GM21619 (cell line): Measurements from ENCODE around the gene KHDRBS2.
A peak's percentile ranks its signal among the peaks of the same experiment; 100 is the strongest.

Source experiments
- ATAC-seq: cut with Tn5 transposase; IDR thresholded peaks from one replicate; pipeline ENCODE4 v1.9.1; 2021; ENCODE audit not compliant: unreplicated experiment

Gene KHDRBS2

DNA sequence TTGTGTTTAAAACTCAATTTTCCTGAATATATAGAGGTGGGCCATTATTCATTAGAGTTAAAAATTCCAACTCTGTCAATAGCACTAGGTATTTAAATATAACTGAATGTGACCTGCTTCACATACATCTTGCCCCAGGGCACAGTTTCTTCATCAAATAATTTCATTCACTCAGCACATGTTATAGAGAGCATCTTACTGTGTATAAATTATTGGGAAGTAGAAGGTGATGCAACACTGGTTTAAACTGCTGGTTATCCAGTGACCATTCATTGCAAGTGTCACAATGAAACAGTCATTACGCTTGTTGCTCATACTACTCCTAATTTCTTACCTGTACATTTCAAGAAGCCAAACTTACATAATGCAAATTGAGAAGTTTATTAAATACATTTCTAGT is 93.4 kb downstream of the KHDRBS2 start:
- no peak for ATAC-seq

DNA sequence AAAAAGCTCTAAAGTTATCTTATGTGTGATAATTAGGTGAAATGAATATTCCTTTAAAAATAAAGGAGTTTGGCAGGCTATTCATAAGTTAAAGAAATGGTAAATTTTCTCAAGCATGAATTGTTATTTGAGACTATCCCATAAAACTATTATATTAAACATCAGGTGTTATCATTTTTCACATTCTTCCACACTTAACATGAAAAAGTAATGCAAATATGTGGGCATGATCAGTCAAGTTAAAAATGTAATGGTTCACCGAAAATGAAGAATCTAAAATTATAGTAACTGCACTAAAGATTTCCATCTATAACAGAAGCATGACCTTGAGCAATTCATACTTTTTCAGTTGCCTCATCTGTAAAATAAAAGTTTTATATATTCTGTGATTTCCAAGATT is 110.8 kb downstream of the KHDRBS2 start:
- ATAC-seq: no peak

GRCh38 chr6:62174548-62174947 is 111.5 kb downstream of the KHDRBS2 start:
- no peak for ATAC-seq

DNA sequence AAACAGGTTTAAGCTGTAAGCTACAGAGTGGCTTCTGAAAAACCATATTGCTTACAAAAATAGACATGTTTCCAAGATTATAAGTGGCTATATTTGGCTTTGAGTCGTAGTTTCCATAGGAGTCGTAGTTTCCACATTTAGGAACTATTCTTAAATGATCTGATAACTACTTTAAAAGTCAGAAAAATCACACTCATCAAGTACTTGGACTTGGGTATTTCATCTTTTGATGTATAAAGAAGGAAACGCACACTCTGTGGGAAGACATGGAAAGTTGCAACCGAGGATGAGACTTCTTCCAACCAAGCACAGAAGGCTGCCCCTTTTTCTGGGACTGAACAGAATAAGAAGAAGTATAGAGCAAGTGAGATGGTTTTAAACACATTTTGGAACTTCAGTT is 118.3 kb downstream of the KHDRBS2 start:
- ATAC-seq: no peak

- ATAC-seq: no peak
Observed at GRCh38 chr6:62162858-62163257, 123.2 kb downstream of the KHDRBS2 start.

GRCh38 chr6:62152796-62153195 is 133.2 kb downstream of the KHDRBS2 start:
- no peak for ATAC-seq

- peak; percentile 84 for ATAC-seq
Observed at GRCh38 chr6:62150048-62150663, 135.9 kb downstream of the KHDRBS2 start.

- no peak for ATAC-seq
Observed at GRCh38 chr6:62146954-62147853, 138.8 kb downstream of the KHDRBS2 start.

DNA sequence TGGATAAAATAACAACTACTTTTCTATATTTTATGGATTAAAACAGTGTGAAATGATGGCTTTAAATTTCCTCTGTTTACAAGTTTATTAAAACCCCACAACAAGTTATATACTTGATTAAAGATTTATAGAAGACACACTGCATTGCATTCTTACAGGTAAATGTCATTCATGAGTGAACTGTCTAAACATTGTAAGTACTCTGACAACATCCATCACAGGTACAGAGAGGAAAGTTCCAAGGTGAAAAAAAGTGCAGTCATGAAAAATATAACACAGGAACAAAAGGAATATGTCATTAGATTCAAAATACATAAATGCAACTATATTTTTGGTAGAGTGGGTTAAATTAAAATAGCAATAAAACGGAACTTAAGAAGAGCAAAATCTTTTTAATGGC is 156.9 kb downstream of the KHDRBS2 start:
- no peak for ATAC-seq

- ATAC-seq: no peak
Observed at GRCh38 chr6:62119401-62119800, 166.6 kb downstream of the KHDRBS2 start.

- no peak for ATAC-seq
Observed at GRCh38 chr6:62103186-62103859, 182.7 kb downstream of the KHDRBS2 start.

GRCh38 chr6:62102387-62102786 is 183.6 kb downstream of the KHDRBS2 start:
- ATAC-seq: no peak

- ATAC-seq: no peak
Observed at GRCh38 chr6:62090442-62091229, 195.4 kb downstream of the KHDRBS2 start.

GRCh38 chr6:62089781-62090180 is 196.2 kb downstream of the KHDRBS2 start:
- ATAC-seq: no peak

GRCh38 chr6:62086047-62086446 is 200.0 kb downstream of the KHDRBS2 start:
- no peak for ATAC-seq

DNA sequence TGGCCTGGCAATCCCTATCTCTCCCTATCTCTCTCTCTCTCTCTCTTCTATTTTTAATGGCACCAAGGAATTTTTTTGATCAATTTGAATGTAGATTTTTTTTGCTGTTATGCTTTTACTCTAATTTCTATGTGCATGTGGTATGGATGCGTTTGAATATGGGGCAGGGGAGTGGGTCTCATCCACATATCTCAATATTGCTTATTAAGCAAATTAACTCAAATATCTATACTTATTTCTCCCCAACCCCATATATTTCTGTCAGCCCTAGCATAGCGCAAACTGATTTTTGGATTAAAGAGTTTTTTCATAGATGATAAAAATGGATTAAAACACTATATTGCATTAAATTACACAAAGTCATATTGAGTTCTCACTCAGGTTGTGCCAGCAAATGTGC is 210.2 kb downstream of the KHDRBS2 start:
- ATAC-seq: no peak

- no peak for ATAC-seq
Observed at GRCh38 chr6:62059901-62060300, 226.1 kb downstream of the KHDRBS2 start.

DNA sequence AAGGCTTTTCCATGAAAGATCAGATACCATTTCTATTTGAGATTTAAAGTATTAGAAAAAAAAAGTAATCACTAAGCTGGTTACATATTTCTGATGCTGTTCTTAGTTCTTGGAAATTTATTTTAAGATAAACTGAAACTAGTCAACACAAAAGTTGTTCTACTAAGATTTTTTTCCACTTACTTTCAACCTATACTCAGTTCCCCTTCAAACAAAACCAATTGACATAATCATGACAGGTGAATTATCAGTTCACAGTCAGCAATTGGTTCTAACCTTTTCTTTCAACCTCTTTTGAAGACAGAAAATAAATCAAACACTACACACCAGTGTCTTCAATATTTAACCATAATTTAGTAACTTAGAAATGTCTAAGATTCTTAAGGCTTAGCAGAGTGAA is 228.7 kb downstream of the KHDRBS2 start:
- ATAC-seq: no peak

- ATAC-seq: no peak
Observed at GRCh38 chr6:62045502-62045901, 240.5 kb downstream of the KHDRBS2 start.

DNA sequence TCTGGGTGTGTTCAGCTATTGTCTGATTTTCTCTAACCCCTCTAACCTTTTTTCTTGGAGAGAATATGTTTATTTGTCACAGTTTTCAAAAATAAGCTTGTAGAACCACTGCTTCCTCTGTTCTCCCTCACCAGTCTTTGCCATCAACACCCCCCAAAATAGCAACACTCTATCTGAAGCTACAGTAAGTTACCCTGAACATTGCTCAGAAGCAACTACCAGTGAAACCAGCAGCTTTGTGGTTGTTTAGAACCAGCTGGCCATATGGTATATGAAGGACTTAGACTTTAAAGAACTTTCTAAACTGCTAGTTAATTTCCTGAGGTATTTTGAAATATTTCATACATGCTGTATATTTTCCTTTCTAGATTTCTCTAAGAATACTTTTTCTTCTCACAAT is 242.9 kb downstream of the KHDRBS2 start:
- no peak for ATAC-seq

GRCh38 chr6:62042429-62042828 is 243.6 kb downstream of the KHDRBS2 start:
- ATAC-seq: no peak
